Pancreas (tissue), 10 donors: ENCODE results near the gene CDC25B. TPM values are rescaled to one million over a fixed set of nuclear protein-coding genes. Genes with fewer than 3 reads are reported as not detected.
A peak's percentile ranks its signal among the peaks of the same experiment; 100 is the strongest.

ENCODE experiments used
- ATAC-seq, 4 donors: fragments of 200-7000 bp; cut with Tn5 transposase; one replicate each; pipeline versions ENCODE4 v1.8.0 to v1.9.1; 2020; ENCODE audit warnings: mild to moderate bottlenecking in 4 of 4, moderate library complexity in 4 of 4
- DNase-seq, 6 donors: peaks; one replicate each; pipeline ENCODE4 v3.0.0-alpha.2; 2020
- FAIRE-seq: peaks from 2 replicates; lab custom pipeline; 2012; peaks lifted over from hg19 to GRCh38; lab: Jason Lieb, UNC
- H3K27ac ChIP-seq, 4 donors: fragments of 200-600 bp; sonication (generic); 1 replicate in 3 of 4; 2 replicates in 1 of 4; pipeline versions ENCODE4 v1.5.0 to v1.8.0; 2020
- H3K27me3 ChIP-seq, 4 donors: fragments of 200-600 bp; one replicate each; pipeline ENCODE4 v1.8.0; 2021
- H3K36me3 ChIP-seq, 3 donors: fragments of 200-600 bp; sonication (generic) in 1 of 3; one replicate each; pipeline versions ENCODE4 v1.5.0 to v1.8.0; 2020 to 2021
- H3K4me1 ChIP-seq, 3 donors: fragments of 200-600 bp; one replicate each; pipeline ENCODE4 v1.8.0; 2021
- H3K4me3 ChIP-seq, 4 donors: fragments of 200-600 bp; sonication (generic) in 2 of 4; one replicate each; pipeline versions ENCODE4 v1.5.0 to v1.8.0; 2020 to 2021
- H3K9me3 ChIP-seq, 4 donors: fragments of 200-600 bp; one replicate each; pipeline ENCODE4 v1.8.0; 2021
- WGBS, 2 donors: extraction: QIAGEN DNeasy Blood & Tissue Kit; methylation state at CpG; one replicate each; pipeline ENCODE4 v1.1.7; 2013; 5-methylcytosine and 5-hydroxymethylcytosine counted together
- intact Hi-C, 3 donors: fragments of 100-400 bp; cut with DNase I; formaldehyde crosslinking; loops; one replicate each; pipeline versions ENCODE4 v1.11.1 to v1.14.2; 2022
- polyA plus RNA-seq, 2 donors: library from polyadenylated mRNA; stranded (reverse); fragments of 200-250 nt; gene quantifications; one replicate each; pipeline ENCODE4 v1.2.3, GENCODE V29; 2013
- total RNA-seq, 6 donors: library from RNA; stranded (reverse); fragmentation: NEBNext Ultra II Directional in 4 of 6; extraction: Animal tissue kit (Norgen Biotek cat#: 25700) in 4 of 6; gene quantifications; one replicate each; pipeline versions ENCODE4 v1.2.1 to v1.2.4, GENCODE V29; 2021 to 2023
- TF ChIP-seq, protein P1 (sequence below), 4 donors: fragments of 200-600 bp; sonication (generic) in 3 of 4; IDR thresholded peaks; one replicate each; pipeline versions ENCODE4 v1.5.0 to v1.8.0; 2021; ENCODE audit warnings: antibody characterized with exemption in 4 of 4
- donor health status: healthy with polysubstance abuse.
- donor health status: DM: no; HTN: no; CAD: no; lungs with moderate emphysema.
- donor health status: DM: no; HTN: no; CAD: no.
- donor health status: control.
- donor health status: control.
- donor health status: Bipolar disorder and iron deficiency.
- donor health status: DM: yes; HTN: yes; CAD: no.
- donor health status: DM: no; HTN: no; CAD: no.
- donor health status: DM: no; HTN: no; CAD: no.
- donor health status: DM: yes; HTN: yes; CAD: no.

Gene CDC25B
- total RNA-seq = 10 to 100 TPM in 2 of 6 donors, 1 to 10 TPM in 4; 3.7 to 13.5 (median 5.0) TPM
- polyA plus RNA-seq = 10 to 100 TPM; 24.4 to 28.8 TPM

DNA sequence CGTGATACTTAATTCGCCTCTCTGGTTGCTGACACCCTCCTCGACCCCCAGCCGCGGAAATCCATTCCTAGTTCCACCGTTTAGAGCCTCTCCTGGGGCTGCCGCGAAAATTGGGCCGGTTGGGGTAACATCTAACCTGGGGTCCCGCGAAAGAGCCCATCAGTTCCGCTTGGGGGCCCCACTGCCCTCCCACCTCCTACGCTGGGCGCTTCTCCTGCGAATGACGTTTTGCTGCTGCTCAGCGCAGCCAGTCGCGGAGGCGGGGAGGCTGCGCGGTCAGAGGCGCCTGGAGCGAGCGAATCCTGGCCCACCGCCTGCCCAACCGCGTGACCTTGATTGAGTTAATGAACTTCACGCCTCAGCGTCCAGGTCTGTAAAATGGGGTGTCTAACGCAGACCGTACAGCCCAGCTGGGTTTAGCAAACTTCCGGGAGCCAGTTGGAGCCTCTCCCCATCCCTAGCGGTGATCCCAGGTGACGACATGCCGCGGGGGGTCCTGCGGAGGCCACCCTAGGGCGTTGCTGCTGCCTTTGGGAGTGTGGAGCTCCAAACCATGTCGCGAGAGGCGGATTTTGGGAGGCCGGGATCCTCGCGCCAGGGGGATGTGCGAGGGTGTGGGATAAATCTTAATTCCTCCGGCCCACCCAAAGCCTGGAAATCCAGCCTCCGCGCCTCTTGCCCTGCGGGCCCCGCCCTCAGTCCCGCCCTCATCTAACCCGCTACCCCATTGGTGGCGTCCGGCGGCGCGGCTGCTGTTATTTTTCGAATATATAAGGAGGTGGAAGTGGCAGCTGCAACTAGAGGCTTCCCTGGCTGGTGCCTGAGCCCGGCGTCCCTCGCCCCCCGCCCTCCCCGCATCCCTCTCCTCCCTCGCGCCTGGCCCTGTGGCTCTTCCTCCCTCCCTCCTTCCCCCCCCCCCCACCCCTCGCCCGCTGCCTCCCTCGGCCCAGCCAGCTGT, at the start of gene CDC25B:
Gene CDC25B (plus strand): TSS at position 800 of the 958 bp plus-strand sequence. CDS start 222 bp downstream, outside the sequence.
- intact Hi-C loops = no loop called here
- no peaks in the 10 kb centered on the region for H3K36me3 ChIP-seq
- H3K4me1 ChIP-seq = peaks cover 0 to 7% (median 0%) of the 10 kb centered on the region in 3 donors
- no peak for FAIRE-seq
- peak within 1 kb of the TSS; percentile 47 to 72 (median 54) for H3K4me3 ChIP-seq
- peak; percentile 87 to 94 (median 92) for DNase-seq
- H3K27me3 ChIP-seq = no peaks in the 10 kb centered on the region
- ATAC-seq = peak; percentile 95 to 96 (median 96)
- TF ChIP-seq, protein P1, sequence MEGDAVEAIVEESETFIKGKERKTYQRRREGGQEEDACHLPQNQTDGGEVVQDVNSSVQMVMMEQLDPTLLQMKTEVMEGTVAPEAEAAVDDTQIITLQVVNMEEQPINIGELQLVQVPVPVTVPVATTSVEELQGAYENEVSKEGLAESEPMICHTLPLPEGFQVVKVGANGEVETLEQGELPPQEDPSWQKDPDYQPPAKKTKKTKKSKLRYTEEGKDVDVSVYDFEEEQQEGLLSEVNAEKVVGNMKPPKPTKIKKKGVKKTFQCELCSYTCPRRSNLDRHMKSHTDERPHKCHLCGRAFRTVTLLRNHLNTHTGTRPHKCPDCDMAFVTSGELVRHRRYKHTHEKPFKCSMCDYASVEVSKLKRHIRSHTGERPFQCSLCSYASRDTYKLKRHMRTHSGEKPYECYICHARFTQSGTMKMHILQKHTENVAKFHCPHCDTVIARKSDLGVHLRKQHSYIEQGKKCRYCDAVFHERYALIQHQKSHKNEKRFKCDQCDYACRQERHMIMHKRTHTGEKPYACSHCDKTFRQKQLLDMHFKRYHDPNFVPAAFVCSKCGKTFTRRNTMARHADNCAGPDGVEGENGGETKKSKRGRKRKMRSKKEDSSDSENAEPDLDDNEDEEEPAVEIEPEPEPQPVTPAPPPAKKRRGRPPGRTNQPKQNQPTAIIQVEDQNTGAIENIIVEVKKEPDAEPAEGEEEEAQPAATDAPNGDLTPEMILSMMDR (IDR thresholded peaks at IDR 0.05) = peak in 3 of 4 donors; percentile 17 to 29 (median 23)
- WGBS, 2 donors = 1 to 3% methylated on average over 51 to 68 of the region's 69 CpGs
- no peaks in the 10 kb centered on the region for H3K9me3 ChIP-seq
- H3K27ac ChIP-seq = peak within 1 kb of the TSS; percentile 59 to 93 (median 83)

- 69 to 70% methylated on average over 2 of the region's 2 CpGs for WGBS, 2 donors
- Histone ChIP-seq H3K9me3 (no peaks in the 10 kb centered on the region), H3K4me1 (peaks cover 0 to 11% (median 5%) of the 10 kb centered on the region in 3 donors), H3K4me3 (no peak overlapping the region), H3K36me3 (no peaks in the 10 kb centered on the region), H3K27ac (no peak overlapping the region), H3K27me3 (peaks cover 0 to 8% (median 0%) of the 10 kb centered on the region in 4 donors)
- no peak for ATAC-seq
- intact Hi-C loops = no loop called here
- no peak for FAIRE-seq
- DNase-seq = no peak
- TF ChIP-seq, protein P1 (IDR thresholded peaks at IDR 0.05) = no peak
These were observed 48.6 kb upstream of the CDC25B start for GRCh38 chr20:3747471-3747870.

DNA sequence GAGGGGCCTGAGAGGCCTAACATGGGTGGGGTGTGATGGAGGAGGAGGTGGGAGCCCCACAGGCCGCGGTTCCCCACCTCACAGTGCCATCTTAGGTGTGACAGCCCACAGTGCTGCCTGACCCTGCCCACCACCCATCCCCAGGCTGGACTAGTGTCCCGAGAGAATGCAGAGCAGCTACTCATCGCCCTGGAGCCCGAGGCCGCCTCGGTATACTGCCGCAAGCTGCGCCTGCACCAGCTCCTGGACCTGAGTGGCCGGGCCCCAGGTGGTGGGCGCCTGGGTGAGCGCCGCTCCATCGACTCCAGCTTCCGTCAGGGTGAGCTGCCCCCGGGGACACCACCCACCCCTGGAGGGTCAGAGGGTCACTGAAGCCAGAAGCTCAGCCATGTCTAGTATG, 48.0 kb upstream of the CDC25B start:
- Histone ChIP-seq H3K4me1 (peaks cover 0 to 11% (median 5%) of the 10 kb centered on the region in 3 donors), H3K9me3 (no peaks in the 10 kb centered on the region), H3K4me3 (no peak overlapping the region), H3K36me3 (no peaks in the 10 kb centered on the region), H3K27ac (no peak overlapping the region), H3K27me3 (peaks cover 0 to 8% (median 0%) of the 10 kb centered on the region in 4 donors)
- TF ChIP-seq, protein P1 (IDR thresholded peaks at IDR 0.05) = no peak
- intact Hi-C loops = no loop called here
- ATAC-seq = no peak
- peak in 1 of 6 donors; percentile 68 for DNase-seq
- 86 to 91% methylated on average over 16 of the region's 16 CpGs for WGBS, 2 donors
- no peak for FAIRE-seq

DNA sequence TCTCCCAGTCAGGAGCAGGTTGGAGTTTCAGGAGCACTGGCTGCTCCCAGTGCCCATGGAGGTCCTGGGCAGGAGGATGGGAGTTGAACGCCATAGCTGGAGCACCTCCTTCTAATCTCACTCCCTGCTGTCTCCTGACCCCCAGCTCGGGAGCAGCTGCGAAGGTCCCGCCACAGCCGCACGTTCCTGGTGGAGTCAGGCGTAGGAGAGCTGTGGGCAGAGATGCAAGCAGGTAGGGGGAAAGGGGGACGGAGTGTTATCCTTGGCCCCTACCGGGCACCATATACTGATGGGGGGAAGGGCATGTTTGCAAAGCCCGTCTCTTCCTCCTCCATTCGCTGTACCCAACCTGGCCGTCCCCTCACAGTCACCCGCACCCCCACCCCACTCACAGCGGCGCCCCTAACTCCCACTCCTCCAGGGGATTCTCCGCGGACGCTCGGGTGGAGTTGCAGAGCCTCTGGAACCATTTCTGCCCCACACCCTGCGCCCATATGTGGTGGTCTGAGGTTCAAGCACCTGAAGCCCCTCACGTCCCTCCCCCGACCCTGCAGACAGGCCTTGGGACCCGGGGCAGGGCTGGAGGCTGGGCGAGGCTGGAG, 46.9 kb upstream of the CDC25B start:
- H3K27ac ChIP-seq = no peak overlapping the region
- ATAC-seq (no peak), FAIRE-seq (no peak), DNase-seq (peak in 2 of 6 donors; percentile 38 to 57)
- peaks cover 0 to 8% (median 0%) of the 10 kb centered on the region in 4 donors for H3K27me3 ChIP-seq
- H3K4me3 ChIP-seq = peak overlapping the region in 2 of 4 donors; percentile 34 to 35
- peaks cover 0 to 11% (median 5%) of the 10 kb centered on the region in 3 donors for H3K4me1 ChIP-seq
- TF ChIP-seq, protein P1 (IDR thresholded peaks at IDR 0.05) = no peak
- WGBS, 2 donors = 41 to 46% methylated on average over 17 to 24 of the region's 24 CpGs
- intact Hi-C loops = no loop called here
- no peaks in the 10 kb centered on the region for H3K9me3 ChIP-seq
- H3K36me3 ChIP-seq = no peaks in the 10 kb centered on the region
